ENCODE results near the gene ADARB2. TPM values are rescaled to one million over a fixed set of nuclear protein-coding genes. Genes with fewer than 3 reads are reported as not detected.

Gene ADARB2
- total RNA-seq, 3 donors from 2014 or later (not counting 1 experiment from before 2014, with no cell fraction given) = 0.27 to 0.78 (median 0.40) TPM

GRCh38 chr10:1130226-1130625, 607.1 kb downstream of the ADARB2 start:
- Mint-ChIP-seq H3K36me3 (peaks cover 11% of the 10 kb centered on the region), H3K27me3 (ENCODE audit: low read depth in 2 of 2) (no peaks in the 10 kb centered on the region), H3K4me1 (peaks cover 38 to 51% of the 10 kb centered on the region in 2 donors), H3K4me3 (no peak overlapping the region), H3K27ac (no peak overlapping the region), H3K9me3 (no peaks in the 10 kb centered on the region)
- WGBS (ENCODE audit: insufficient coverage) = 98% methylated on average over 10 of the region's 10 CpGs
- intact Hi-C loops (cut with micrococcal nuclease) = no loop called here
- Histone ChIP-seq H3K9me3 (ENCODE audit: control insufficient read depth, insufficient read depth, low read length) (no peaks in the 10 kb centered on the region), H3K4me3 (ENCODE audit: low read length) (no peak overlapping the region), H3K4me1 (ENCODE audit: control insufficient read depth, insufficient read depth, low read length) (peaks cover 18% of the 10 kb centered on the region), H3K36me3 (ENCODE audit: control insufficient read depth, insufficient read depth, low read length) (peaks cover 60% of the 10 kb centered on the region), H3K27ac (ENCODE audit: low read length) (no peak overlapping the region), H3K27me3 (ENCODE audit: control insufficient read depth, insufficient read depth, low read length) (no peaks in the 10 kb centered on the region)
- no peak for DNase-seq
- no peak for TF ChIP-seq CTCF (IDR thresholded peaks at IDR 0.05)
- no peak for ATAC-seq

GRCh38 chr10:1128649-1129048, 608.7 kb downstream of the ADARB2 start:
- Mint-ChIP-seq H3K4me1 (peaks cover 26 to 44% of the 10 kb centered on the region in 2 donors), H3K4me3 (no peak overlapping the region), H3K9me3 (no peaks in the 10 kb centered on the region), H3K27ac (peak overlapping the region in 1 of 2 donors; percentile 38), H3K27me3 (ENCODE audit: low read depth in 2 of 2) (no peaks in the 10 kb centered on the region), H3K36me3 (peaks cover 19% of the 10 kb centered on the region)
- Histone ChIP-seq H3K9me3 (ENCODE audit: control insufficient read depth, insufficient read depth, low read length) (no peaks in the 10 kb centered on the region), H3K4me3 (ENCODE audit: low read length) (no peak overlapping the region), H3K4me1 (ENCODE audit: control insufficient read depth, insufficient read depth, low read length) (peaks cover 11% of the 10 kb centered on the region), H3K27me3 (ENCODE audit: control insufficient read depth, insufficient read depth, low read length) (no peaks in the 10 kb centered on the region), H3K36me3 (ENCODE audit: control insufficient read depth, insufficient read depth, low read length) (peaks cover 75% of the 10 kb centered on the region), H3K27ac (ENCODE audit: low read length) (no peak overlapping the region)
- no peak for ATAC-seq
- intact Hi-C loops (cut with micrococcal nuclease) = no loop called here
- WGBS (ENCODE audit: insufficient coverage) = 97% methylated on average over 21 of the region's 21 CpGs
- DNase-seq = no peak
- TF ChIP-seq CTCF (IDR thresholded peaks at IDR 0.05) = no peak

GRCh38 chr10:1128115-1128514, 609.2 kb downstream of the ADARB2 start:
- no peak for ATAC-seq
- H3K27me3 Mint-ChIP-seq (ENCODE audit: low read depth in 2 of 2) = no peaks in the 10 kb centered on the region
- Histone ChIP-seq H3K4me3 (ENCODE audit: low read length) (no peak overlapping the region), H3K27me3 (ENCODE audit: control insufficient read depth, insufficient read depth, low read length) (no peaks in the 10 kb centered on the region), H3K27ac (ENCODE audit: low read length) (no peak overlapping the region), H3K4me1 (ENCODE audit: control insufficient read depth, insufficient read depth, low read length) (peaks cover 6% of the 10 kb centered on the region), H3K36me3 (ENCODE audit: control insufficient read depth, insufficient read depth, low read length) (peaks cover 80% of the 10 kb centered on the region), H3K9me3 (ENCODE audit: control insufficient read depth, insufficient read depth, low read length) (no peaks in the 10 kb centered on the region)
- H3K4me1 Mint-ChIP-seq = peaks cover 26 to 44% of the 10 kb centered on the region in 2 donors
- 100% methylated on average over 2 of the region's 2 CpGs for WGBS (ENCODE audit: insufficient coverage)
- H3K4me3 Mint-ChIP-seq = no peak overlapping the region
- peaks cover 19% of the 10 kb centered on the region for H3K36me3 Mint-ChIP-seq
- H3K27ac Mint-ChIP-seq = peak overlapping the region in 1 of 2 donors; percentile 38
- intact Hi-C loops (cut with micrococcal nuclease) = no loop called here
- no peak for DNase-seq
- H3K9me3 Mint-ChIP-seq = no peaks in the 10 kb centered on the region
- TF ChIP-seq CTCF (IDR thresholded peaks at IDR 0.05) = no peak

- Histone ChIP-seq H3K4me3 (ENCODE audit: low read length) (no peak overlapping the region), H3K27me3 (ENCODE audit: control insufficient read depth, insufficient read depth, low read length) (no peaks in the 10 kb centered on the region), H3K4me1 (ENCODE audit: control insufficient read depth, insufficient read depth, low read length) (peaks cover 3% of the 10 kb centered on the region), H3K36me3 (ENCODE audit: control insufficient read depth, insufficient read depth, low read length) (peaks cover 83% of the 10 kb centered on the region), H3K9me3 (ENCODE audit: control insufficient read depth, insufficient read depth, low read length) (no peaks in the 10 kb centered on the region), H3K27ac (ENCODE audit: low read length) (no peak overlapping the region)
- H3K27me3 Mint-ChIP-seq (ENCODE audit: low read depth in 2 of 2) = no peaks in the 10 kb centered on the region
- no peak for TF ChIP-seq CTCF (IDR thresholded peaks at IDR 0.05)
- intact Hi-C loops (cut with micrococcal nuclease) = no loop called here
- peaks cover 19% of the 10 kb centered on the region for H3K36me3 Mint-ChIP-seq
- ATAC-seq (no peak), DNase-seq (no peak)
- 97% methylated on average over 15 of the region's 15 CpGs for WGBS (ENCODE audit: insufficient coverage)
- H3K4me1 Mint-ChIP-seq = peaks cover 21 to 39% of the 10 kb centered on the region in 2 donors
- H3K4me3 Mint-ChIP-seq = no peak overlapping the region
- no peaks in the 10 kb centered on the region for H3K9me3 Mint-ChIP-seq
- H3K27ac Mint-ChIP-seq = peak overlapping the region in 1 of 2 donors; percentile 38
Observed at GRCh38 chr10:1127629-1128028, 609.7 kb downstream of the ADARB2 start.
